HG03060 (cell line): ENCODE measurements around the gene KCNMB2.
A peak's percentile ranks its signal among the peaks of the same experiment; 100 is the strongest.

Experiments
- ATAC-seq: cut with Tn5 transposase; IDR thresholded peaks from one replicate; pipeline ENCODE4 v1.9.1; 2021; ENCODE audit warnings: low read depth, moderate number of reproducible peaks; ENCODE audit not compliant: unreplicated experiment

The KCNMB2 gene

DNA sequence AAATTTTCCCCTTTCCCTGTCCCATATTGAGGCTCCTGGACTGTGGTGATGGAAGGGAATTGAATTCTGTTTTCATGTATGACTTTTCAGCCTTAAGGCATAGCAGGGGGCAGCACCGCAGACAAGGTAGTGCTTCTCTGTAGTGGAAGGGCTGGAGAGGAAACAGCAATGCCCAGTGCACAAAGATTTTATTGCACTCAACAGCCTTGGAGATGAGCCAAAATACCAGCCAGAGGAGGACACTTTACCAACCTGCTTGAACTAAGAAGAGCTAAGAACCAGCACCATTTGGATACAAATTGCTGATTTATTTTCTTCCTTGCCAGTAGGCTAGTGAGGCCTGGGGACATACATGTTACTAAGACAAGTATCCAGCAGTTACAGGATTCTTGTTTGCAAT, 98.7 kb downstream of the KCNMB2 start:
- ATAC-seq = no peak

DNA sequence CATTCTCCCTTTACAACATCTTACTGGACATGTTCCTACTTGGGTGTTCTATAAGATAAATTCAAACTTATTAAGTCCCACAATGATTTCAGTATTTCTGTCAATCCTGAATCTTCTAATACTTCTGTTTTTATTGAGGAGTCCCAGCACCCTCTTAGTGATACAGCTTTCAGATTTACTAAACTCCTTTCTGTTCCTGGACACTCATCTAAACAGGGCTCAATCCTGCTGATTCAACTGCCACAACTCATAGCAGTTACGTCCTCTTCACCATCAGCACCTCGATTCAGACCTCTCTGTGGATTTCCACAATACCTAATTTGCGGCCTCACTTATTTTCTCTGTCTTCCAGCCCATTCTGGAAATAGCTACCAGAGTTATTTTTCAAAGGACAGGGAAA, 101.6 kb downstream of the KCNMB2 start:
- ATAC-seq = no peak

DNA sequence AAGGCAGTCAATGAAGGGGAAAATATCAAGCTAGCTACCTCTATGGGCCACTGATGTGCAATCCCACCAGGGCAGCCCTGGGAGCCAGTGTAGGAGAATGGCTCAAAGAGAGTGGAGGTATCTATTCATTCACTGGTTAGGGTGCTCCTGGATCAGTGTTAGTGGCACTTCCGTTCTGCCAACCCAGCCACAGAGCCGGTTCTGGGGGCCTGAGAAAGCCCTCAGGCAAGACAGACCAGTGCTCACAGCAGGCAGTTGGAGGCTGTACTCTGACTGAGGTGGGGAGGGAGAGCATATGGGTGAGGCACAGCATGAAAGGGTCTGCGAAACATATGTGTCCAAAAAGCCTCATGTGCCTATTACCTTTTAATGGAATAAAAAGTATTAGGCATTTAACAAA, 109.3 kb downstream of the KCNMB2 start:
- ATAC-seq = no peak

DNA sequence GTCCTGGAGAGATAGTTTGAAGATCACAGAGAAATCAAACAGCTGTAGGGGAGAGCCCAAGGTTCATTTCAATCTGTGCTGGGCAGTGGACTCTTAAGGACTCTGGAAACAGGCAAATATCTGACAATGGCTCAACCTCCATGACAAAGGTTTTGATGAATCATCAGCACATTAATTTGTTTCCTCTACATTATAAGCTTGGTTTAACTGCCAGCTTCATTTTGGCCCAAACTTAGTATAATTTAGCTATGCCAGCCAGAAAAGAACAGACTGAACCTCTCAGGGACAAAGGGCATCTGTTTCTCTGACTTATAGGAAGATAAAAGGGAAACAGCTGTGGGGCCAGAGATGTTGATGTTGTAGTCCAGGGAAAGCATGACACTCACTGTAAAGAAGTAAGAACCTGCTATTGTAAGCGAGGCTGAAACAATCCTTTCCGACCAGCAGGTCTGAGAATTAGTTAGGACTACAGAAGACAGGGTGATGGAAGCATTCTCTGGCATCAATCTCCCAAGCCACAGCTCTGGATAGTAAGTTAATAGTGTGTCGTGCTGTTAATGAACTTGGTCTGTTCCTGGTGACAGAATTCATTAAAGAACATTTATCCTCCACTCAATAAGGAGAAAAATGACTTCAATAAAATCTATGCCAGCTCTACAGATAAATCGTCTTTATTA, 110.1 kb downstream of the KCNMB2 start:
- ATAC-seq = no peak

DNA sequence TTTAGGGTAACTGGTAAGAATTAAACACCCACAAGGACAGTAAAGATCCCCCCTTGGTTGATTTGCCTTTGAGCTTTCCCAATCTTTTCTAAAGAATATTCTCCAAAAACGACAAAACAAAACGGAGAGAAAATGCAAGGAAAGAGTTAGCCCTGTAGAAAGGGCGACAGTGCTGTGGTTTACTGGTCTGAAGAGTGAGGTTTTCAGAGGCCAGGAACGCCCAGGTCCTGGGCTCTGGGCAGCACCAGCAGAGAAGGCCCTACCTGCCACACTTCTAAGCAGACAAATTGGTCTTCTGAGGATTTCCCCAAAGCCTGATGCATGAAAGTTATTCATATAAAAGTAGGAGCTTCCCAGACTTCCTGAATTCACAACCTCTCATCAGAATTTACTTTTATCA, 119.3 kb downstream of the KCNMB2 start:
- ATAC-seq = no peak

DNA sequence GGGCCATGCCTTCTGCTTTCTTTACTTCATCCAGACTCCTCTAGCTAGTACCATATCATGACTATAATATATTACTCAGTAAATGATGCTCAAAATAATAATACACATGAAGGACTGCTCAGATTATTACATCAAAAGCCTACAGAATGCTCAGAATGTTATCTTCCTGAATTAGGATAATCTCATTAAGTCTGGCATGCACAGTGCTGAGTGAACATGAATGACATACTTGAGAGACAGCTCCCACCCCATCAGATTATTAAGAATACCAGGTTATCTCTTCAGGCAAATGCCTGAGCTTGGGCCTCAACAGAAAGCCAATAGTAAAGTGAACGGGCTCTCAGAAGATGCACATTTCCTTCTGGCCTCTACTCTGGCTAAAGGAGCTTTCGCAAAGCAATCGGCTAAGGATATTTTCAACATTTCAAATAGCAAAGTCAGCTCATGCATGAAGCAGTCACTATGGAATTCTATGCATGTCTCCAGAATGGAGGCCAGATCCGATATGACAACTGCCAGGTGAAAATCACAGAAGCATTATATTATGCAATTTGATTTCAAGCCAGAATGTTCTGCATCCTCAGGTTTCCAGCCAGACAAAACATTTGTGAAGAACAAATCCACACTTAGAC, 122.6 kb downstream of the KCNMB2 start:
- no peak for ATAC-seq

DNA sequence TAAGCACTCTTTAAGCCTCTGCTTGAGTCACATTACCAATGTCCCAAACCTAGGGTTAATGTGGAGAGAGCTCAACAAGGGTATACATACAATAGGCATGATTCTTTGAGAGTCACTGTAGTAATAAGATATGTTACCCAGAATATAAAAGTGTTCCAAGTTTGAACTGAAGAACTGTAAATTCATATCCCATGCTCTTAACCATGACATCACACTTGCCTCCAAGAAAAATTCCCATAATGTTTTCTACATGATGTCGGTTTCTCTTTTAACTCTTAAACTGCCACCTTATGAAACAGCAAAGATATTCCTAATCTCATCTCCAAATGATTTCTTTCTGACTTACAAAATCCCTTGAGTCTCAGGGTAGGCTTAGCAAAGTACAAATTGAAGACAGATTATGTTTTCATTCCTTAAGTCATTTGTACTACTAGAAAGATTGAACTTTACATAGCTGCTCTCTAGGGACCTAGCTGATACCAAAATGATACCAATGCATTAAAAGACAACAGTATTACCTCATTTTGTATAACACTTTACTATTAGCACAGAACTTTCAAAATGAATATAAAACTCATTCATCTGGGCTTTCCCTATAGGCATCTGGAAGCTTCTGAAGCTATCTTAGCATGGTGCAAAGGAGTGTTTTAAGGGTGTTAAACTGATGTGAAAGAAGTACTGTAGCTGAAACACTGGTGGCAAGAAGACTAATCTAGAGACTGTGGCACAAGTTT, 127.1 kb downstream of the KCNMB2 start:
- ATAC-seq = peak; percentile 51

DNA sequence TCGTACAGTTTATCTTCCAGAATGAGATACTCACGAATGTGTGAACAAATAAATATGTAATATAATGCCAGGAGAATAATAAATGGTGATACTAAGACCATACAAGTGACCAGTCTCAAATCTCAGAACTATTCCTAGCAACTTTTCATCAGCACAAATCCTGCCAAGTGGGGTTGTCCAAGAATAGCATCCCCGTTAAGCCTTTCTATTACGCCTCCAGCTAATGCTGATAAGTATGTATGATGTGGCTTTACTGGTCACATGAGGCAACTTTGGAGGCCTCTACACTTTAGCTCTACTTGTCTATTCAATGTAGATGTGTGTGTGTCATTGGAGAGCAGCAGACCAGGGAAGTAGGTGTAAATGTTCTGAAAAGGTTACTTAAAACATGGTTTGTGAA, 129.5 kb downstream of the KCNMB2 start:
- ATAC-seq = no peak

DNA sequence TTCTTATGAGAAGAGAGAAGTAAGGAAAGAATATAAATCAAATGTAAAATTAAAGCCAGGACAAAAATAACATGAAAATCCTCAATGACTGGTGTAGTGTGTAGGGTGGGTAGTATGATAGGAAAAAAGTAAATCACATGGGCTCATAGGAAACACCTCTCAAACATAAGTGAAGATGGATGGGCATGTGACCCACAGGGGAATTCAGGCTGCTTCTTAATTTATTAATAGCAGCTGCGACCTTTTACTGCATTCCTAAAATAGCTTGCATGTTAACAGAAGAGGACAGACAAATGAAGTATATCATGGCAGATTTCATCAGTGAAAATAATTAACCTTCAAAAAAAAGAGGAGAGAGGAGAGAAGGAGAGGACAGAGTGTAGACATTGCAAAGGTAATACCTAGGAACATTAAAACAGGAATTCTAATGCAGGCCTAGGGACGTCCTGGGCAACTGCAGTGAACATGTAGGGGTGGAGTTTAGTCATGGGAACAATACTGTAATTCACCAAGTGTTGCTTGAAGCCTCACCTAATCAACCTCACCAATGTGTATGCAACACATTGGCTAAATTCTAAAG, 132.9 kb downstream of the KCNMB2 start:
- ATAC-seq = no peak

DNA sequence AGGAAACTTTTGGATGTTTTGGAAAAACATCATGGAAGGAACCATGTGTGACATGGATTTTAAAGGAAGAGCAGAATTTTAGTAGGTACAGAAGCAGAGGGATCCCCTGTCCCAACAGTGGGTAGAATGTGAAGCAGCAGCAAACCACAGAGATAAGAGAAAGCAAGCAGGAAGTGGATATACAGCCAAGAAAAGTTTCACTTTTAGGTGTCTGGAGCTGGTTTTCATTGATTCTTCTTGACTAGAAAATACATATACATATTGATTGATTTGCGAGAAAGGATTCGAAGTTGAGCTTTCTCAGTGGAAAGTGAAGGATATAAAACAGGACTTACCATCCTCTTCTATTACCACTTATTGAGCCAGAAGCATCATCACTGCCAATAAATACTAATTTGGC, 133.5 kb downstream of the KCNMB2 start:
- peak; percentile 36 for ATAC-seq

DNA sequence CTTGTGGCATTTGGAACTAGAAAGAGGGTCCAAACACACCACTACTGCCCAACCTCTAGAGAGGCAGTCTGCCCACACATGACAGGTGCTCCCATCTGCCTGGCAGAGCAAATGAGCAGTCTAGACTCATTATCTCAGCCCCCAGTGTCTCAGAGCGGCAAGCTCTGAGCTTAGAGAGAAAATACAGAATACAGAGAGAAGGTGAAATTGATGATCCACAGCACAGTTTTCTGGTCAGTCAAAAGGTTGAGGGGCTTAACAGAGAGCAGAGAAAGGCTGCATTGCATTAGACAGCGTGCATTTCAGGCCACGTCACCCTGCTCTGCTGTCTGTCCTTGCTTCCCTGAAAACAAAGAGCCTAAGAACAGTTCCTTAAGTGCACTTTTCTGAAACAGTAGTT, 135.1 kb downstream of the KCNMB2 start:
- ATAC-seq = peak; percentile 23

DNA sequence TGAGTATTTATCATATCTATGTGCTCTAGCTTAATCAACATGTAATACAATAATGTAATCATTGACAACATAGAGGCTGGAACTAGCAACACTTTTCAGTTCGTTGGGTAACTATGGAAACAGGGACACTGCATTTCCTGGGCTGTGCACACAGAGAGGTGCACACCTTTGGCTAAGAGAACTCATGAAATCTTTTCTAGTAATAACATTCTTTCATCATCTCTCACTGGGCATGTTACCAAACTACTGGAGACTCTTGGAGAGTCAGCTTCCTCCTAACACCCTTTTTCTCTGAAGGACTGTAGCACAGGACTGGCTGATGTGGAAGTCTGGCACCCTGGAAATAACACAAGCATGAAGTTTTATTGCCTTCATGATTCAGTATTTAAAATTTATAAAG, 135.6 kb downstream of the KCNMB2 start:
- ATAC-seq = peak; percentile 52

DNA sequence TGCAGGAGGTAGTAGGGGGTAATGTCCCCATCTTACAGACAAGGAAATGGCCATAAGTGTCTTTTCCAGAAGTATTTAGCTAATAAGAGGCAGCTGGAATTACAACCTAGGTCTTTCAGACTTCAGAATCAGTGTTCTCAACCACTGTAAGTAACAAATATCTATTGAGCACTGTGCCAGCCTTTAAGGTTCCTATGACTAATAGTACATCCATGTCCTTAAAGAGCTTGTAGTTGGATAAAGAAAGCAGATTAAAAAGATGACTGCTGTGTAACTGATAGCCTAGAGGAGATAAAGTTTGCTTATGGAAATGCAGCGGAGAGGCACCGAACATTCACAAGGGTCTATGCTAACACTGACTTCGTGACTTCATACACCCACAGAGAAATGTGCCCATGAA, 136.0 kb downstream of the KCNMB2 start:
- ATAC-seq = no peak

DNA sequence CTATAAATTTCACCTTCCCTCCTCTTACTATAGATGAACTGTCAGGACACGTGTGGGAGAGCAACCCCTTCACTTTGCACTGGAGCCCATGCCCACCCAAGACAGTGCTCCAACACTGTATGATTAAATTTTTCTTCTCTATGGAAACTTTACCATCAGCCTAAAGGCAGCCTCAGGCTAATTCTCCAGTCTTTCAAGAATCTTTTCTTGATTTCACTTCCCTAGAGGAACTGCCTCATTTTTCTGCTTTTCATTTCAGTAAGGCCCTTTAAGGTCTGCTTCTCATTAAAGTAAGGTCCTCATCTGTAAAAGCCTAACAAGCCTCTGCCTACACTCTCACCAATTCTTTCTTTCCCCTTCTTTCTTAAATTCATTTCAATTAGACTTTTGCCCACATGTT, 137.3 kb downstream of the KCNMB2 start:
- no peak for ATAC-seq

DNA sequence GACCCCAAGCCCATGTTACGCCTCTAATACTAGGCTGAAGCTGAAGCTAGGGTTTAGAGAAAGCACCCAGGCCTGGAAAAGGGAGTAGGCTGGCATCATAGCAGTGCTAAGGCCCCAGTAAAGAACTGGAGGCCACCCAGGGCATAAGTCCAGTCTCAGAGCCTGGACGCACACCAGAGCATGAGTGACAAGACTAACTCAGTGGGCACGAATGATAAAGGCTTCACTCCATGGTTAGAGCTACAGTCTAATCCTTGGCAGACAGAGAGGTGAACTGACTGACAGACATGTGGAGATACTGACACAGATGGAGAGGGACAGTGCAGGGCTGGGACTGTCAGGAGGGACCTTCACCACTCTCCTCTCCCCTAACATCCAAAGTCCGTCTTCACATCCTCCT, 139.8 kb downstream of the KCNMB2 start:
- ATAC-seq = no peak

DNA sequence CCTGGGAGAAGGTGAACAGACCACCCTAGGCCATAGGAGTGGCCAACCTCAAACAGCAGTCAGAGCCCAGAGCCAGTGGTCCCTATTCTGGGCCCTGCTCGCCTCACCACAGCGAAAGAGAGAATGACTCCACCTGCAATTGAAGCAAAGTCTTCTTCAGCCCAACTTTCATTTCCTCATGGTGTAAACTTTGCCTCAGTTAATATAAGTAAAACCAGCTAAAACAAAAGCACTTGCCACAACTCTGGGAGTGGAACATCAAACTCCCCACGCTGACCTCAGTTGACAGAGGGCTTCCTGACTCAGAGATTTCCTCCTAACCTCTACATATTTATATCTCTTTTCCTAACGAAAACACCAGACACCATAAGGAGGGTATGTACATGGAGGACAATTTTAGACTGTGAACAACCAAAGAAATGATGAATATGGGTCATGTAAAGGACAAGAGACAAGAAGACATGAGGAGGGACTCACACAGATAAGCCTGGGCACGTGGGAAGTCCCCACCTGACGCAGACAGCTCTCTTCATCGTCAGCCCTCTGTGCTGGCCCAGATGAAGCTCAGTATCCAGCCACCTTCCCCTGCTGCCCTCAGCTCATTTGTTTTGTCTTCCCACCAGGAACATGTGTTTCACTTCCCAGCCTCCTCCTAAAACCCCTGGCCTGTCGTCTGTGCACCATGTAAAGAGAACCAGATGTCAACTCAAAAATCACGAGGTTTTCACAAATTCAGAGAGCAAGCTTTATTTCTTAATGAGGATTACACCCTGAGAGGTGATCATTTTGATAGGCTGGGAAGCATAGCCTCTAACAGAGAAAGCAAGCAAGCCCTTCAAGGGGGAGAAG, 140.9 kb downstream of the KCNMB2 start:
- ATAC-seq = peak; percentile 56

DNA sequence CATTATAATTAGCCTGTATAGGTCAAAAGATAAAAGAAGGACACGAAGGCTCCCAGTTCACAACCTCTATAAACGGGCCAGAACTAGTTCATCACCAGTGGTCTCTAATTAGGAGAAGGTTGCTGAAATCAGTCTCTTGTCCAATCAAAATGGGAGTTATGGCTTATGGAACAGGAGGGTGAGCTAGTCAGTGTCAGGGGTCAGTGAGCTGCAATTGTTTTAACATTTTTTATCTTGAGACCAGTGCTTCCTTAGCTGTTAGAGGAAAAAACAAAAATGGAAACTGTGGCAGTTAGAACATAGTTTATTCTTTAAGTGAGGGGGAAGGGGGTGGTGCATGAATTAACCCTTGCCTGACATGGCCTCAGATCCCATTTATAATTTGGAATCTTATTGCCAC, 141.7 kb downstream of the KCNMB2 start:
- ATAC-seq = no peak

DNA sequence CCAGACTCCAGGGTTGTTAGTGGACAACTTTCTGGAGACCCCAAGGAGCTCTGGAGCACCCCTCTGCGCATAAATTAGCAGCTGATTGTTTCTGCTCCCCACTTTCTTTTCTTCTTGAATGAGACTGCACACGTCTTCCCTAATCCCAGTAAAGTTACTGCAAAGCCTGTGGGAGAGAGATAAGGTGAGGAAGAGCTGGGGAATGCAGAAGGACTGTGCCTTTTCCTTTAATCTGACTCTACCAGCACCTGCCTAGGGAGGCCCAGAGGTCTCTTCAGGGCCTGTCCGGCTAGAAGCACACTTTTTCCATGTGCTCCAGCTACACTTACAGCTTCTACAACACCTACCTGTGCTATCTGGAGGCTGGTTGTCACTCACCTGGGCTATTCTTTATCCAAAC, 143.8 kb downstream of the KCNMB2 start:
- no peak for ATAC-seq

DNA sequence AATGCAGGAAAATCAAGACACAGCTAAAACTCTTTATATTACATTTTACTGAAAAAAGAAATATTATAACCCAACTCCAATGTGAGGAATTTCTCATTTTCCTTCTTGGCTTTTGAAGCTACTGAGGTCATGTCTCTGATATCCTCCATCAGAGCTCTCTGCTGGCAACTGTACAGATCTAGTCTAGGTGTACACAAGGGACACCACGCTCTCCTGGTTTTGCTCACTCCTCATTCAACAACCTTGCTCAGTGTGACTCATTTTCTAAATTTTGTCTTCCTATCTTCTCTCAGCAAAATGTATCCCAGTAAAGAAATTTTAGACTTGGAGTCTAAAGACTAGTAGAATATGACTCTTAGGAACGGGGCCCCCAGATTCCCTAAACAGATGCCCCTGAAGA, 144.3 kb downstream of the KCNMB2 start:
- no peak for ATAC-seq

DNA sequence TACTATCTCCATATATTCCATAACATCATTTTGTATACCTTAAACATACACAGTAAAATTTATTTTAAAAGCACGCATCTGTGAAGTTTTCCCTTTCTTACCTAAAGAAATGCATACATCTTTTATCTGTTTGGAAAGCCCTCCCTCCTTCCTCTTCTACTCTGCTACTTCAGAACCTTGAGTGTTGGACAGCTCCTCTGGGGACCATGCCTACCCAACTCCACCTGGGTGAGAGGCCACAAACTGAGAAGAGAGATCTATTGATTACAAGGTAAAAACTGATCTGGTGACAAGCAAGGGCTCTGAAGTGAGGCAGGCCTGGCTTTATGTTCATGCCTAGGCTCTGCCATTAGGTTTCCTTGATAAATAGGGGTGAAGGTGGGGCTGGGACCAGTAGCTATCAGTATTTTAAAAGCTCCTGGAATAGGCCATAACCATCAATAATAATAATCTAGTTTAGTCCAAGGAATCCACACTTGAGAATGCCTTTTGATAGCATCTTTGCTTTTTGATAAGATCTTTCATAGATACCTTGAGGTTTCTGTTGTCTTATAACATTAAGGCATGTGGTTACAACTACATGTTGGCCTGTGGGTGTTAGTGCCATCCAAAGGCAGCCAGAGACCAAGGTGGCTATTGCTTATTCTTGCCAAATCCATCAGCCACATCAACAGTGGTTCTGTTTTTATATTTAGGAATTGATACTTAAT, 148.8 kb downstream of the KCNMB2 start:
- no peak for ATAC-seq
